ENCODE measurements around the gene OR13C5. TPM values are rescaled to one million over a fixed set of nuclear protein-coding genes. Genes with fewer than 3 reads are reported as not detected.

Gene OR13C5
- total RNA-seq, 1 experiment from 2014 or later = not detected

- no peaks in the 10 kb centered on the region for H3K36me3 ChIP-seq (ENCODE audit: control insufficient read depth, insufficient read depth, low read length)
- BruUV-seq (replicated peaks) = no TSS peak
- no peaks in the 10 kb centered on the region for H3K27me3 Mint-ChIP-seq (ENCODE audit: insufficient read depth, unreplicated experiment)
- H3K4me3 Mint-ChIP-seq (ENCODE audit: unreplicated experiment) = no peak overlapping the region
- H3K4me1 ChIP-seq = no peaks in the 10 kb centered on the region
- ChIA-PET CTCF (no interaction called here), POLR2A (no interaction called here)
- no peak overlapping the region for H3K27ac Mint-ChIP-seq (ENCODE audit: unreplicated experiment)
- H3K4me1 Mint-ChIP-seq (ENCODE audit: low read depth, unreplicated experiment) = no peaks in the 10 kb centered on the region
- no peak for TF ChIP-seq CTCF (IDR thresholded peaks at IDR 0.05; ENCODE audit: insufficient read depth in 1 of 2, low read depth in 1 of 2, low read length in 1 of 2, severe bottlenecking in 1 of 2, unreplicated experiment in 1 of 2)
- no peaks in the 10 kb centered on the region for H3K27me3 ChIP-seq (replicated peaks; ENCODE audit: control insufficient read depth, insufficient read depth, low read length)
- intact Hi-C loops (cut with micrococcal nuclease; ENCODE audit: unreplicated experiment) = no loop called here
- H3K9me3 Mint-ChIP-seq (ENCODE audit: unreplicated experiment) = peaks cover 16% of the 10 kb centered on the region
- H3K4me3 ChIP-seq (ENCODE audit: low read depth, low read length) = no peak overlapping the region
- peaks cover 2% of the 10 kb centered on the region; the same call in 1 of the 2 replicates for H3K9me3 ChIP-seq
- no peaks in the 10 kb centered on the region for H3K36me3 Mint-ChIP-seq (ENCODE audit: insufficient read depth, unreplicated experiment)
- no peak for DNase-seq
These were observed 21.9 kb downstream of the OR13C5 start for GRCh38 chr9:104577263-104577662.

GRCh38 chr9:104575456-104575855 lies 23.8 kb downstream of the OR13C5 start:
- intact Hi-C loops (cut with micrococcal nuclease; ENCODE audit: unreplicated experiment) = no loop called here
- DNase-seq = no peak
- H3K27me3 Mint-ChIP-seq (ENCODE audit: insufficient read depth, unreplicated experiment) = no peaks in the 10 kb centered on the region
- Histone ChIP-seq H3K27me3 (replicated peaks; ENCODE audit: control insufficient read depth, insufficient read depth, low read length) (no peaks in the 10 kb centered on the region), H3K9me3 (peaks cover 10% of the 10 kb centered on the region; the same call in 1 of the 2 replicates), H3K36me3 (ENCODE audit: control insufficient read depth, insufficient read depth, low read length) (no peaks in the 10 kb centered on the region), H3K4me1 (no peaks in the 10 kb centered on the region), H3K4me3 (ENCODE audit: low read depth, low read length) (no peak overlapping the region)
- no peak for TF ChIP-seq CTCF (IDR thresholded peaks at IDR 0.05; ENCODE audit: insufficient read depth in 1 of 2, low read depth in 1 of 2, low read length in 1 of 2, severe bottlenecking in 1 of 2, unreplicated experiment in 1 of 2)
- no peaks in the 10 kb centered on the region for H3K36me3 Mint-ChIP-seq (ENCODE audit: insufficient read depth, unreplicated experiment)
- ChIA-PET POLR2A (no interaction called here), CTCF (no interaction called here)
- no peak overlapping the region for H3K4me3 Mint-ChIP-seq (ENCODE audit: unreplicated experiment)
- peaks cover 19% of the 10 kb centered on the region for H3K9me3 Mint-ChIP-seq (ENCODE audit: unreplicated experiment)
- BruUV-seq (replicated peaks) = no TSS peak
- H3K4me1 Mint-ChIP-seq (ENCODE audit: low read depth, unreplicated experiment) = no peaks in the 10 kb centered on the region
- no peak overlapping the region for H3K27ac Mint-ChIP-seq (ENCODE audit: unreplicated experiment)

- H3K36me3 Mint-ChIP-seq (ENCODE audit: insufficient read depth, unreplicated experiment) = no peaks in the 10 kb centered on the region
These were observed 26.6 kb downstream of the OR13C5 start for GRCh38 chr9:104572612-104573011.

More at GRCh38 chr9:104572612-104573011, 26.6 kb downstream of the OR13C5 start:
- no peak overlapping the region for H3K27ac Mint-ChIP-seq (ENCODE audit: unreplicated experiment)
- intact Hi-C loops (cut with micrococcal nuclease; ENCODE audit: unreplicated experiment) = no loop called here
- POLR2A ChIA-PET = no interaction called here
- H3K36me3 ChIP-seq (ENCODE audit: control insufficient read depth, insufficient read depth, low read length) = no peaks in the 10 kb centered on the region
- CTCF ChIA-PET = no interaction called here
- no peaks in the 10 kb centered on the region for H3K27me3 Mint-ChIP-seq (ENCODE audit: insufficient read depth, unreplicated experiment)
- H3K9me3 ChIP-seq = peaks cover 10% of the 10 kb centered on the region; the same call in 1 of the 2 replicates
- H3K9me3 Mint-ChIP-seq (ENCODE audit: unreplicated experiment) = peaks cover 19% of the 10 kb centered on the region
- no TSS peak for BruUV-seq (replicated peaks)
- no peaks in the 10 kb centered on the region for H3K27me3 ChIP-seq (replicated peaks; ENCODE audit: control insufficient read depth, insufficient read depth, low read length)
- no peaks in the 10 kb centered on the region for H3K4me1 ChIP-seq
- no peak overlapping the region for H3K4me3 ChIP-seq (ENCODE audit: low read depth, low read length)
- H3K4me3 Mint-ChIP-seq (ENCODE audit: unreplicated experiment) = no peak overlapping the region
- TF ChIP-seq CTCF (IDR thresholded peaks at IDR 0.05; ENCODE audit: insufficient read depth in 1 of 2, low read depth in 1 of 2, low read length in 1 of 2, severe bottlenecking in 1 of 2, unreplicated experiment in 1 of 2) = no peak
- no peak for DNase-seq
- no peaks in the 10 kb centered on the region for H3K4me1 Mint-ChIP-seq (ENCODE audit: low read depth, unreplicated experiment)
